Amniotic epithelial cell (primary cell): ENCODE results near the gene ING5.
"Not testable (repeated sequence)": the region's sequence is repeated elsewhere in the genome, so short reads cannot be mapped to it uniquely, and the experiment has no call there.

Experiments used
- DNase-seq: peaks from one replicate; pipeline ENCODE4 v3.0.0-alpha.2; 2010; ENCODE audit warnings: low read depth

The ING5 gene

GRCh38 chr2:241701399-241702154 is at the start of gene ING5:
TSS of gene ING5 (plus strand) at chr2:241702039. CDS start at chr2:241702066, 27 bp downstream.
- peak; percentile 82 for DNase-seq

- no peak for DNase-seq
Observed at GRCh38 chr2:241652142-241652541, 49.7 kb upstream of the ING5 start.

GRCh38 chr2:241652722-241653121 is 49.1 kb upstream of the ING5 start:
- no peak for DNase-seq

- DNase-seq = no peak
Observed at GRCh38 chr2:241653210-241653750, 48.6 kb upstream of the ING5 start.

DNA sequence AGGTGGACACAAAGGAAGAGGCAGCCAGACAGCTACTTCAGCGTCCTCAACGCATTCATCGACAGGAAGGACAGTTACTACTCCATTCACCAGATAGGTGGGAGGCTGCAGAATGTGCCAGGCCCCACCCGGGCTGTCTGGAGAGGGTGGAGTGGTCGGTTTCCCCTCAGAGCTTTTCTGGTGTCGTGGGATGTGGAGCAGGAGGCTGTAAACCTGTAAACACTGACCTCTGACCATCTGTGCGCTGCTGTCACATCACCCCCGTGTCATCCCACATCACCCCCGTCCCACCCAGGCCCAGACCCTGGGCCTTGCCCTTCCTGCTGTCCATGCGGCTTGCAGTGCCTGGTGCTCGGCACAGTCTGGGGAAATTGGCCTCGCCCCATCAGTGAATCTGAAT is 47.3 kb upstream of the ING5 start:
- no peak for DNase-seq

DNA sequence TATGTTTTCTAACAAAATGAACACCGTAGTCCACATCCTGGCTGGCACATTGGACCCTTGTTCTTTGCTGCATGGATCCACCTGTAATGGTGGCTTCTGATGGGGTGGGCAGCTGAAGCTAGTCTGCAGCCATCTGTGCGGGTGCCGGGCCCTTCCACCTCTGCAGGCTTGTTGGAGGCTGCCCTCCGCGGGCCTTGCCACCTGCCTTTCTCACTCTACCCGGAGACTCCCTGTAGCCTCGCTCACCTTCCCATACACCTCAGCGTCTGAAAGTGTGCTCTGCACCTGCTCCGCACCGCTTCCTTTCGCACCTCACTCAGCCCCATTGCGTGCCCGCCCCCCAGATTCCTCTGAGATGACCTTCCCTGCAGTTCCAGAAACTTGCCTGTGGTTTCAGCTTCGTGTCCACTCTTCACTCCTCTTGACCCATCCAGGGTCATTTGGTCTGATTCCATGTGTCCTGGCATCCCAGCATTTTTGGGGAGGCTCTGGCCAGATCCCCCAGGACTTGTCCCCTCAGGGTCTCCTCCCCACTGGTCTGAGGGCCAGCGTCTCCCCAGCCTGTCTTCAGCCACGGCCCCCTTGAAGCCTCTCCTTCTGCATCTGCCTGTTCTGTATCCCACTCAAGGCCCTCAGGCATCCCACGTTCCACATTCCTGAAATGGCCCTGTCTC is 46.2 kb upstream of the ING5 start:
- DNase-seq = no peak

GRCh38 chr2:241656190-241656741 is 45.6 kb upstream of the ING5 start:
- no peak for DNase-seq

GRCh38 chr2:241657786-241658254 is 44.0 kb upstream of the ING5 start:
- no peak for DNase-seq

DNA sequence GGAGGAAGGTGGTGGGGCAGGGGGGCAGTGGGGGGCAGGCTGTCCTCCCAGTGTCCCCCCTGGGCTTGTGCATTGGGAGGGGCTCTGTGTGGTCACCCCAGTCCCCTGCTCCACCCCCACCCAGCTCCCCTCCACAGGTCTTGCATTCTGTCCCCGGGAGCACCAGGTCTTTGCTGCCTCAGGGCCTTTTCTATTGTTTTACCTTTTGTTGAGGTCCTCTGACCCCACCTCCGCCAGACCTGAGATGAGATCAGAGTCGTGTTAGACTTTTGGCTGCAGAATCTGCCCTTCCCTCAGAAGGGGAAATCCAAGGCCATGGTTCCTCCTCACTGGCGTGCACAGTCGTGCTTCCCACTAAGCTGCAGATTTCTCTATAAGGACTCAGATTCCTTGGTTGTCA is 43.5 kb upstream of the ING5 start:
- no peak for DNase-seq

DNA sequence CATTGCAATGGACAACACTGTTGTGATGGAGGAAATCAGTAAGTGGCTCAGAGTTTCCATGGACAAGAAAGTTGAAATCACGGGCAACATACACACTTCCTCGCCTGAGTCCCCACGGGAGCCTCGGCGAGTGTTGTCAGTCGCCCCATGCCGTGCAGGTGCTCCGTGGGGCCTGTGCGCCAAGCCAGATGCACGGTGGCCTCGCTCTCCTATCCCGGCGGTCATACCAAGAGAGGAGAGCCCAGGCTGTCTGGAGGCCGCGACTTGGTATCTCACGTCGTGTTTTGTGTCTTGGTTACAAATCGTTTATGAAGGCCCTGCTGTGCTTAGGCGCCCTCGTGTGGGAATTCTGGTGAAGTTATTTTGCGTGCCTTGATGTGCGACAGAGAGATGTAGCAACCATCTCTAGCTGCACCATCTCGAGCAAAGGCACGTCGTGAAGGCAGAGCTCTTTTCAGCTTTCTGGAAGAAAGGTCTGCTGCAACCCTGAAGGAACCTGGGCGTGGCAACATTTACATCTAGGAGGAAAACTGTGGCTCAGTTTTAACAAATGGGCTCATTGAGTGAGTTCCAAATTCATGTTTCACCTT is 42.6 kb upstream of the ING5 start:
- DNase-seq = peak; percentile 73

GRCh38 chr2:241660593-241661213 is 41.1 kb upstream of the ING5 start:
- DNase-seq = no peak

- not testable (repeated sequence) for DNase-seq
Observed at GRCh38 chr2:241662731-241663130, 39.1 kb upstream of the ING5 start.

DNA sequence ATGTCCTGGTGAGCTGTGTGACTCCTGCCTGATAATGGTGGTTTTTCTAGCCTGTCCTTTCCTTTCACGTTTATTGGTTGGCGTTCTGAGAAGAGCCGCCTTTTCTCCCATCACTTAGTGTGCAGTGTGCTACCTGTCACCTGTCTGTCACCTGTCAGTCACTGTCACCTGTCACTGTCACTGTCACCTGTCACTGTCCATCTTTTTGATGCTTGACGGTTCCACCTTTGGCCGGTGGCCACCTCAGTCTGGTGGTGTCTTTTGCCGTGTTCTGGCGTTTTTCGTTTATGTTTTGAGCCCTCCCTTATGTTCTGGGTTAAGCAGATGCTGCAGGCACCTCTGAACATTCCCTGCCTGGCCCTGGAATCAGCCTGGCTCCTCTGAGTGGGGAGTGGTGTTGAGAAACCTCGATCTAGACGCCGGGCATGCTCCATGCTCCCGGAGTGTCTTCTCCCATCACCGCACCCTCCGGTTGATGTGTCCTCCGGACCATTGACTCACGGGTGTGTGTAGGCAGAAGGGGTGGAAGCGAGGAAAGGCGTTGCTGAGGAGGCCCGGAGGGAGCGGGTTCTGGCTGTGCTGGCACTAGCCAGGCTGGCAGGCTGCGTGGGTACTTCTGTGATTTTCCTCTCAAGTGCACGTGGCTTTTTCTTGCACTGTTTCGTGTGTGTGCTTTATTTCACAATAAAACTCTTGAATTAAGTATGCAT is 36.0 kb upstream of the ING5 start:
- peak; percentile 79 for DNase-seq

GRCh38 chr2:241666627-241667400 is 35.0 kb upstream of the ING5 start:
- DNase-seq = peak; percentile 55

DNA sequence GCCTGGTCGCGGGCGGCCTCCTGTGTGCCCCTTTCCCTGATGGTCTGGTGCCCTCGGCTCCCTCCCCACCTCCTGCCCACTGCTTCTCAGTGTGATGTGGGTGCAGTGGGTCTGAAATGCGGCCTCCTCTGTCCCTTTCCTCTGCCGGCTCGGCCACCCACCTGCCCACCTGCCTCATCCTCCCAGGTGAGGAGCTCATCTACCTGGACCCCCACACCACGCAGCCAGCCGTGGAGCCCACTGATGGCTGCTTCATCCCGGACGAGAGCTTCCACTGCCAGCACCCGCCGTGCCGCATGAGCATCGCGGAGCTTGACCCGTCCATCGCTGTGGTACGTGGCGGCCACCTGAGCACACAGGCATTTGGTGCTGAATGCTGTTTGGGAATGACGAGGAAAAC is 33.5 kb upstream of the ING5 start:
- no peak for DNase-seq

- DNase-seq = no peak
Observed at GRCh38 chr2:241668839-241669238, 33.0 kb upstream of the ING5 start.

- DNase-seq = no peak
Observed at GRCh38 chr2:241670333-241671110, 31.3 kb upstream of the ING5 start.

DNA sequence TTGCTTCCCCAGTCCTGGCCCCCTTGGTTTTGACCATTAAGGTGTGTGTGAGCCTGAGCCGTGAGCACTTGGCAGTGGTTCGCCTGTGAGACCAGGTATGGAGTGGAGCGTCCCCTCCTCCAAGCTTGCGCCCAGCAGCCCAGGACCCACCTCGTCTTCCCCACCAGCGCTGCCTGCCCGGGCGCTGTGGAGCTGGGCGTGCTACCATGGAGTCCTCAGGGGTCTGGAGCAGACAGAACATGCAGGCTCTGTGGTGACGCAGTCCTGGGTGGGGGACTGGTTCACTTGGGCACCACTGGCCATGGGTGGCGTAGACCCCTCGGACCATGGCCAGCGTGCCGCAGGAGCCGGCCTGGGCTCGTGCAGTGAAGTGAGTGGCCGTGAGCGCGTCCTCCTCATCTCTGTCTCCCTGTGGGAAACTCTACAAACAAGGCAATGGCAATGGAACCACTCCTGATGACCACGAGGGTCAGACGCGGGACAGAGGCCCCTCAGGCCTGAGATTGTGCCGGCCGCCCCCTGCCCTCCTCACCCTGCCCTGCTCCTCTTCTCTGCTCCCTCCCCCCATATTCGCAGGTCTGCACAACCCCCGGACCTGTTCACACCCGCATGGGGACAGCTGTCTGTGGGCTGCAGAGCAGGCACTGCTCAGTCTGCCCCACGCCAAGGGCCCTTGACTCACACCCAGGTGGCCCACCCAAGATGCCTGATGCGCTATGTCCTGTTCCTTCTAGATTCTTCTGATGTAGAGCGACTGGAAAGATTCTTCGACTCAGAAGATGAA is 30.2 kb upstream of the ING5 start:
- DNase-seq = no peak
